ENCODE results near the gene FAM114A1.
A peak's percentile ranks its signal among the peaks of the same experiment; 100 is the strongest.
"Not testable (repeated sequence)": the region's sequence is repeated elsewhere in the genome, so short reads cannot be mapped to it uniquely, and the experiment has no call there.

The FAM114A1 gene

DNA sequence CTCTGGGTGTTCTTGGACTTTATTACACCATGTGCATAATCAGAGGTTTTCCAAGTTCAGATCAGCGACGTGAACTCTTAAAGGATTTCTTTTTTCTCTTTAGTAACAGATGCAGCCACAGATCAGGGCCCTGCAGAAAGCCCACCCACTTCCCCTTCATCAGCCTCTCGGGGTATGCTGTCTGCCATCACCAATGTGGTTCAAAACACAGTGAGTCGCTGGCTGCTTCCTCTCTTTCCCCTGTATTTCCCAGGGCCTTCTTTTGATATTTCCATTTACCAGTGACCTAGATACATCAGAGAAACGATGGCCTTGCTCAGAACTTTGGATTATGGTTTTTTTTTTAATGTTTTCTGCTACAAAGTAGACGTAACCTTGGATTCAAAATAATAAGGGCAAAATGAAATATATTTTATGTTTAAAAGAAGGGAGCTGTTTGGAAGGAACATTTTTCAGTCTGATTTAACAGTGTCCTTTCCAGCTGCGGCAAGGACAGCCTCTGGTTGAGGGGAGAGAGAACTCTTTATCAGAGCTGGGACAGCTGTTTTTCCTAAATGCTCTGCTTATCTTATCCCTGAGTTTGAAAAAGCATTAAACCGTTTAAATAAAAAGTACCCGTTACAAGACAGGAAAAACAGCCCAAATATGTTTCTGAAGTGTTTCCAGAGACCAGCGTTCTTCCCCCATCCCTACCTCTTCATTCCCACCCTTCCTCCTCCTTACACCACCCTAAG lies 38.2 kb downstream of the FAM114A1 start:
- POLR2A ChIA-PET, result interaction anchor here (0.6 to 0.7 kb wide), 2 partner anchors 176 to 469 kb away, joined by 3 to 4 read pairs; no protein-coding TSS in a partner anchor
- peak; percentile 24 to 81 (median 73) for DNase-seq
- Histone ChIP-seq H3K27ac (ENCODE audit: insufficient read depth in 1 of 2, low read depth in 1 of 2, low read length in 2 of 2, poor library complexity in 1 of 2, severe bottlenecking in 2 of 2) (peak overlapping the region; percentile 31 to 69), H3K27me3 (replicated peaks in 2 of 5; ENCODE audit: control insufficient read depth in 4 of 5, insufficient read depth in 5 of 5, low read length in 4 of 5) (no peaks in the 10 kb centered on the region), H3K4me3 (ENCODE audit: control insufficient read depth in 1 of 7, extremely low read depth in 1 of 7, insufficient read depth in 4 of 7, low read depth in 2 of 7, low read length in 6 of 7) (peak overlapping the region in 3 of 7 experiments; percentile 30 to 43 (median 34)), H3K36me3 (ENCODE audit: control insufficient read depth in 4 of 4, insufficient read depth in 4 of 4, low read length in 3 of 4) (no peaks in the 10 kb centered on the region), H3K9me3 (ENCODE audit: control extremely low read depth in 1 of 5, control insufficient read depth in 4 of 5, insufficient read depth in 2 of 5, low read depth in 1 of 5, low read length in 4 of 5) (no peaks in the 10 kb centered on the region), H3K4me1 (ENCODE audit: control extremely low read depth in 1 of 4, control insufficient read depth in 4 of 4, insufficient read depth in 4 of 4, low read length in 3 of 4) (peaks cover 0 to 10% (median 6%) of the 10 kb centered on the region in 4 experiments)
- WGBS (ENCODE audit: insufficient coverage), result 0% methylated on average over 6 of the region's 10 CpGs
- CTCF ChIA-PET, result interaction anchor here (0.5 to 11.2 kb wide), 7 partner anchors 11 to 237 kb away, joined by 3 to 136 read pairs (median 5); no protein-coding TSS in a partner anchor

DNA sequence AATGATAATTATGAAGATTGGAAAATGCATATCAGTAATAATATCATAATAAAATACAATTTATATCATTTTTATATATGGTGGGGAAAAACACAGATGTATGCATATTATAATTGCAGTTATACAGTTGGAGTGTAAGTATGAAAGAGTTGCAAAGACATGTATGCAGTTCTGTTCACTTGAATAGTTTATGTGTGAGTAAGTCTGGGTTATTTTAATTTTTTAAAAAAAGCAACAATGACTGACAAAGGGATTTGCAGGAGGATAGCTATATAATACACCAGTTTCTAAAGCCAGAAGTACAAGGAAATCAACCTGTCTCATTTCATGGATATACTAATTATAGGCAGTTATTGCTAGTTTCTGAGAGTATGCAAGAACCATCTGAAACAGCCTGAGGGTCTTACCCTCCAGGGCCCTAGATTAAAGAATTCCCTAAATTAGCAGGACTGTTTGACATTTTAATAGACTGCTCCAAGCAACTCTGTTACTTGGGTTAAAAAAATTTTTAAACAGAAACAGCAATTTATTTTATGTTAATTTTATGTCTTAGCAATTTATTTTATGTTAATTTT lies 40.2 kb downstream of the FAM114A1 start:
- ChIA-PET CTCF (interaction anchor here (1.7 to 11.2 kb wide), 2 partner anchors 51 to 225 kb away, joined by 3 to 136 read pairs; no protein-coding TSS in a partner anchor), POLR2A (no interaction called here)
- Histone ChIP-seq H3K36me3 (ENCODE audit: control insufficient read depth in 4 of 4, insufficient read depth in 4 of 4, low read length in 3 of 4) (no peaks in the 10 kb centered on the region), H3K4me1 (ENCODE audit: control extremely low read depth in 1 of 4, control insufficient read depth in 4 of 4, insufficient read depth in 4 of 4, low read length in 3 of 4) (peaks cover 0 to 10% (median 6%) of the 10 kb centered on the region in 4 experiments), H3K9me3 (ENCODE audit: control extremely low read depth in 1 of 5, control insufficient read depth in 4 of 5, insufficient read depth in 2 of 5, low read depth in 1 of 5, low read length in 4 of 5) (no peaks in the 10 kb centered on the region), H3K4me3 (ENCODE audit: control insufficient read depth in 1 of 7, extremely low read depth in 1 of 7, insufficient read depth in 4 of 7, low read depth in 2 of 7, low read length in 6 of 7) (no peak overlapping the region), H3K27ac (ENCODE audit: insufficient read depth in 1 of 2, low read depth in 1 of 2, low read length in 2 of 2, poor library complexity in 1 of 2, severe bottlenecking in 2 of 2) (no peak overlapping the region), H3K27me3 (replicated peaks in 2 of 5; ENCODE audit: control insufficient read depth in 4 of 5, insufficient read depth in 5 of 5, low read length in 4 of 5) (no peaks in the 10 kb centered on the region)
- DNase-seq, result no peak

DNA sequence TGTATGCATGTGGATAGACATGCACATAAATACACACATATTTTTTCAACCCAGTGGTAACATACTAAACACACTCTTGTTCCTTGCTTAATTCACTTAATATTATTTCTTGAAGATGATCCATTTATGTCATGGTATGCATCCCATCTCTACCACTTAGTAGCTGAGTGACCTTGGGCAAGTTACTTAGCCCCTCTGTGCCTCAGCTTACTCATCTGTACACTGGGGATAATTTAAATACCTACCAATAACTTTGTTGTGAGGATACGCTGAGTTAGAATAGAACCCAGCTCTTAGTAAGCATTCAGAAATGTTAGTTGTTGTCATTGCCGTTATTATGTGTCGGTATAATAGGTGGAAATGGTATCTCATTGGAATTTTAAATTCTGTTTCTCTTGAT lies 41.4 kb downstream of the FAM114A1 start:
- Histone ChIP-seq H3K4me3 (ENCODE audit: control insufficient read depth in 1 of 7, extremely low read depth in 1 of 7, insufficient read depth in 4 of 7, low read depth in 2 of 7, low read length in 6 of 7) (no peak overlapping the region), H3K9me3 (ENCODE audit: control extremely low read depth in 1 of 5, control insufficient read depth in 4 of 5, insufficient read depth in 2 of 5, low read depth in 1 of 5, low read length in 4 of 5) (no peaks in the 10 kb centered on the region), H3K27me3 (replicated peaks in 2 of 5; ENCODE audit: control insufficient read depth in 4 of 5, insufficient read depth in 5 of 5, low read length in 4 of 5) (no peaks in the 10 kb centered on the region), H3K36me3 (ENCODE audit: control insufficient read depth in 4 of 4, insufficient read depth in 4 of 4, low read length in 3 of 4) (no peaks in the 10 kb centered on the region), H3K4me1 (ENCODE audit: control extremely low read depth in 1 of 4, control insufficient read depth in 4 of 4, insufficient read depth in 4 of 4, low read length in 3 of 4) (peaks cover 0 to 10% (median 6%) of the 10 kb centered on the region in 4 experiments), H3K27ac (ENCODE audit: insufficient read depth in 1 of 2, low read depth in 1 of 2, low read length in 2 of 2, poor library complexity in 1 of 2, severe bottlenecking in 2 of 2) (no peak overlapping the region)
- CTCF ChIA-PET, result interaction anchor here (1.1 to 11.2 kb wide), 5 partner anchors 16 to 499 kb away, joined by 3 to 136 read pairs (median 3); no protein-coding TSS in a partner anchor
- no CpG with 5 or more reads among the region's 3 CpGs for WGBS (ENCODE audit: insufficient coverage)
- no peak for DNase-seq
- POLR2A ChIA-PET, result no interaction called here

DNA sequence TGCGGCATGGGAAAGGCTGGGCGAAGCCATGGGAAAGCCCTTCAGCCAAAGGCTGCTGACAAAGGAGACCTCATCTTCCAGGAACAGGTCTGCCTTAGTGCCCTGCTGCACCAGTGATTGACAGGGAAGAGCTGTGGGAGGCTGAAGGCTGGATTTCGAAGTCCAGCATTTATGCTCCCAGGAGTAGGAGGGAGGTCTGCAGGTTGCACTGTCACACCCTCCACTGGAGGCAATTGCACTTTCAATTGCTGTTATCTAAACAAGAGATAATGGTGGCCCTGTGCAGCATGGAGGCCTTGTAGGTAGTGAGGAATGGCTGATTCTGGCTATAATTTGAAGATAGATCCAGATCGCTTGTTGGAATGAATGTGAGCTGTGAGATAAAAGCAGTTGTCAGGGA lies 43.7 kb downstream of the FAM114A1 start:
- Histone ChIP-seq H3K27me3 (replicated peaks in 2 of 5; ENCODE audit: control insufficient read depth in 4 of 5, insufficient read depth in 5 of 5, low read length in 4 of 5) (no peaks in the 10 kb centered on the region), H3K27ac (ENCODE audit: insufficient read depth in 1 of 2, low read depth in 1 of 2, low read length in 2 of 2, poor library complexity in 1 of 2, severe bottlenecking in 2 of 2) (no peak overlapping the region), H3K36me3 (ENCODE audit: control insufficient read depth in 4 of 4, insufficient read depth in 4 of 4, low read length in 3 of 4) (no peaks in the 10 kb centered on the region), H3K9me3 (ENCODE audit: control extremely low read depth in 1 of 5, control insufficient read depth in 4 of 5, insufficient read depth in 2 of 5, low read depth in 1 of 5, low read length in 4 of 5) (no peaks in the 10 kb centered on the region), H3K4me3 (ENCODE audit: control insufficient read depth in 1 of 7, extremely low read depth in 1 of 7, insufficient read depth in 4 of 7, low read depth in 2 of 7, low read length in 6 of 7) (no peak overlapping the region), H3K4me1 (ENCODE audit: control extremely low read depth in 1 of 4, control insufficient read depth in 4 of 4, insufficient read depth in 4 of 4, low read length in 3 of 4) (peaks cover 0 to 8% (median 4%) of the 10 kb centered on the region in 4 experiments)
- ChIA-PET CTCF (interaction anchor here (1.4 to 3.5 kb wide), 2 partner anchors 8 to 223 kb away, joined by 5 to 13 read pairs; no protein-coding TSS in a partner anchor), POLR2A (no interaction called here)
- 100% methylated on average over 2 of the region's 4 CpGs for WGBS (ENCODE audit: insufficient coverage)
- no peak for DNase-seq

DNA sequence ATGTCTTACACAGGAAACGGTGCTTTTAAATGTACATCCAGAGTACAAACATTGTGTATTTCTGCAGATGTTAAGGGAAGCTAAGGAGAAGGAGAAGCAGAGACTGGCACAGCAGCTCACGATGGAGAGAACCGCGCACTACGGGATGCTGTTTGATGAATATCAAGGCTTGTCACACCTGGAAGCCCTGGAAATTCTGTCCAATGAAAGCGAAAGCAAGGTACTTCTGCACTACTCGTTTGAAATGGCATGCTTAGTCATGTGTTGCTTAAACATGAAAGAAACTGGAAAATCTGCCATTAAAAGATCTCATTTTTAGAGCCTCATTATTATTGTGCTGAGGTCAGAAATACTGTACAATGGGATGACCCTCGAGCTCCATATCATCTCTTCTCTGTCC lies 47.2 kb downstream of the FAM114A1 start:
- Histone ChIP-seq H3K36me3 (ENCODE audit: control insufficient read depth in 4 of 4, insufficient read depth in 4 of 4, low read length in 3 of 4) (no peaks in the 10 kb centered on the region), H3K4me3 (ENCODE audit: control insufficient read depth in 1 of 7, extremely low read depth in 1 of 7, insufficient read depth in 4 of 7, low read depth in 2 of 7, low read length in 6 of 7) (peak overlapping the region in 4 of 7 experiments; percentile 2 to 65 (median 38))
- CTCF ChIA-PET, result interaction anchor here (1.1 to 3.5 kb wide), 2 partner anchors 220 to 267 kb away, joined by 4 to 13 read pairs; no protein-coding TSS in a partner anchor

DNA sequence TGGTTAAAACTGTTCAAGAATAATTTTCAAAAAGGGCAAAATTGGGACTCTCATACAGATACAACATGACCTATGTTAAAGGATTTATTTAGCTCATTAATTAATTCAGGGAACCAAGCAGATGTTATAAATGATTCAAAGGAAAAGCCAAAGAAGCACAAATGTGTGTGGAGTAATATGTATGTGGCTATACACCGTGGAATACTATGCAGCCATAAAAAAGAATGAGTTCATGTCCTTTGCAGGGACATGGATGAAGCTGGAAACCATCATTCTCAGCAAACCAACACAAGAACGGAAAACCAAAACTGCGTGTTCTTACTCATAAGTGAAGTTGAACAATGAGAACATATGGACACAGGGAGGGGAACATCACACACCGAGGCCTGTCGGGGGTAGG lies 48.7 kb downstream of the FAM114A1 start:
- H3K9me3 ChIP-seq (ENCODE audit: control extremely low read depth in 1 of 5, control insufficient read depth in 4 of 5, insufficient read depth in 2 of 5, low read depth in 1 of 5, low read length in 4 of 5); POLR2A ChIA-PET; H3K36me3 ChIP-seq (ENCODE audit: control insufficient read depth in 4 of 4, insufficient read depth in 4 of 4, low read length in 3 of 4); H3K27ac ChIP-seq (ENCODE audit: insufficient read depth in 1 of 2, low read depth in 1 of 2, low read length in 2 of 2, poor library complexity in 1 of 2, severe bottlenecking in 2 of 2); H3K27me3 ChIP-seq (replicated peaks in 2 of 5; ENCODE audit: control insufficient read depth in 4 of 5, insufficient read depth in 5 of 5, low read length in 4 of 5); H3K4me3 ChIP-seq (ENCODE audit: control insufficient read depth in 1 of 7, extremely low read depth in 1 of 7, insufficient read depth in 4 of 7, low read depth in 2 of 7, low read length in 6 of 7); CTCF ChIA-PET; DNase-seq: not testable (repeated sequence)
- WGBS (ENCODE audit: insufficient coverage), result 95% methylated on average over 5 of the region's 5 CpGs
- H3K4me1 ChIP-seq (ENCODE audit: control extremely low read depth in 1 of 4, control insufficient read depth in 4 of 4, insufficient read depth in 4 of 4, low read length in 3 of 4), result peaks cover 0 to 16% (median 7%) of the 10 kb centered on the region in 4 experiments

More for the DNA sequence above, 47.2 kb downstream of the FAM114A1 start:
- DNase-seq, result peak in 1 of 3 donors; percentile 23
- no peak overlapping the region for H3K27ac ChIP-seq (ENCODE audit: insufficient read depth in 1 of 2, low read depth in 1 of 2, low read length in 2 of 2, poor library complexity in 1 of 2, severe bottlenecking in 2 of 2)
- H3K27me3 ChIP-seq (replicated peaks in 2 of 5; ENCODE audit: control insufficient read depth in 4 of 5, insufficient read depth in 5 of 5, low read length in 4 of 5), result no peaks in the 10 kb centered on the region
- H3K9me3 ChIP-seq (ENCODE audit: control extremely low read depth in 1 of 5, control insufficient read depth in 4 of 5, insufficient read depth in 2 of 5, low read depth in 1 of 5, low read length in 4 of 5), result no peaks in the 10 kb centered on the region
- POLR2A ChIA-PET, result no interaction called here
- peaks cover 0 to 8% (median 3%) of the 10 kb centered on the region in 4 experiments for H3K4me1 ChIP-seq (ENCODE audit: control extremely low read depth in 1 of 4, control insufficient read depth in 4 of 4, insufficient read depth in 4 of 4, low read length in 3 of 4)
- 65% methylated on average over 6 of the region's 8 CpGs for WGBS (ENCODE audit: insufficient coverage)

Measured in common myeloid progenitor, CD34-positive (primary cell).